OCI-M2 (cell line): ENCODE results near the gene KCNH5.

Experiments used
- DNase-seq: peaks from one replicate; lab custom pipeline; 2025; ENCODE audit not compliant: unreplicated experiment; lab: John Stamatoyannopoulos, UW

Gene KCNH5

DNA sequence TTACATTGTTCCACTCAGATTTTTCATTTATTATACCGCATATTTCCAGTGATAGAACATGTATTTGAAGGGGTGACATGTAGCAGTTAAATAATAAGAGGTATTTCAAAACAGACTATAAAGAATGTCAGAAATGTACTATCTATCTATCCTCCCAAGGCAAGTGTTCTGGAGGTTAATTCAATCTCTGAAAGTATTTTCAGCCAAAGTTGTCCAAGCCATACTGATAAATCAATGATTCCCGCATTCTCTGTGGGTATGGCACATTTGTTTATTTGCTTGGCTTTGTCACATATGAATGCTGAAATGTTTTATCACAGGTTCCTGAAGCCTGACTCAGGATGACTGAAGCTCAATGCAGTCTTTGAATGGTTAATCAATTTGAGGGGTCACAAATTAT is 35.8 kb downstream of the KCNH5 start:
- no peak for DNase-seq

DNA sequence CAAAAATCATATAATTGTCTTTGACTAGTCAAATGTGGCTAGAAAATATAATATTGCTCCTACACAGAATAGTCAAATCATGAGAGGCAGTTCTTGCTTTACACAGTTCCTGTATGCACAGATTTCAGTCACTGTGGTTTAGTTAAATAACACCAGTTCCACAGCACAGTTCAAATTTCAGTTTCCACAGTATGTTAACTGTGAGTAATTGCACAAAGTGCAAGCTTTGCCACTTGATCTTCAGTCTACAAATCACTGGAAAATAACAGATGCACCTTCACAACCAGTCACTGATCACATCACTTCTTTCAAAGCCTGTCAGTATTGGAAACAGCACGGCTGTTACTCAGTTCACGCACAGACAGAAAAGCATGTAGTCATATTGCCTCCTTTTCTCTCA is 38.7 kb downstream of the KCNH5 start:
- no peak for DNase-seq

DNA sequence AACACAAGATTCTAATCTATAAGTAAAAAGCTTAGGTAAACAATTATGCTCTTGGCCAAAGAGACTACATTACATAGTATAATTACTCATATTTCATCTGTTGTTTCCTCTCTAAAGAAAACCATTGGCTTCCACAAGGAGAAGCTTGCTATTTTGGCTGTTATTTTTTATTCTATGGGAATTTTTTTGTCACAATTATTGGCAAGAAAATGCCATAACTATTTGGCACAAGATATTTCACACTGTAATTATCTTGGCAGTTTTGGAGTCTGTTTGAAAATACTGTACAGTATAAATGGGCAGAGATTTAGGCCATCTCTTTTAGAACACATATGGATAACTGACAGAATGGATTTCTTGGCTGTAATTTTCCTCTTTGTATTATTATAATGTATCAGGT is 51.2 kb downstream of the KCNH5 start:
- DNase-seq, result no peak

DNA sequence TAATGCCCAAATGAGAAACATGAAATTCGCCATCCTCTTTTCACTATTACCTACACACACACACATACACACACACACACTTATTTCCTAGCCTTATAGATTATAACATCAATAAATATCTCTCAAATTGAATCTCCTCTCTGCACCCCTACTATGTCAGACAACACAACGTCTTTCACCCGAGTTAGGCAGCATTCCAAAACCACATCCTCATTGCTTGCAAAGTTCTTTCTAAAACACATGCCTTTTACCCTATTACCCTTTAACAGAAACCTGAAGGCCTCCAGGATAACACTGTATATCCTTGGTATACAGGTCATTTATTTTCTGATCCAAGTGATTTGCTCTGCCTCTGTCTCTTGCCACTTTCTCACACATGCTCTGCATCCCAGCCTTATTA is 56.3 kb downstream of the KCNH5 start:
- DNase-seq, result no peak

DNA sequence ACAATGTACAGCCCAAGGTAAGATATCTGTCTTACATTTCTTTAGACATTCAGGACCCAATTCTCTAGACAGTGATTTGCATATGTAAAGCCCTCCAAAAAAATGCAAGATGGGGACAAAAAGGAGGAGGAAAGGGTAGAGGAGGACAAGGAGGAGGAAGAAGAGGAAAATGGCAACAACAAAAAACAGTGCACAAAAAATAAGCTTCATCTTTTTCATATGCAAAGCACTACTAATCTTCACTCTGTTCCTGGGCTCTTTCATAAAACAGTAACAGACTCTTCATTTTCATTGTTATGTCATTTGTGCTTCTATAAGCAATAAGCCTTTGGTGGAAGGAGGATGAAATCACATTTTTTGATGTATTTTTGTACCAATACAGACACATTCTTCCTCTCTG is 61.4 kb downstream of the KCNH5 start:
- DNase-seq, result no peak

DNA sequence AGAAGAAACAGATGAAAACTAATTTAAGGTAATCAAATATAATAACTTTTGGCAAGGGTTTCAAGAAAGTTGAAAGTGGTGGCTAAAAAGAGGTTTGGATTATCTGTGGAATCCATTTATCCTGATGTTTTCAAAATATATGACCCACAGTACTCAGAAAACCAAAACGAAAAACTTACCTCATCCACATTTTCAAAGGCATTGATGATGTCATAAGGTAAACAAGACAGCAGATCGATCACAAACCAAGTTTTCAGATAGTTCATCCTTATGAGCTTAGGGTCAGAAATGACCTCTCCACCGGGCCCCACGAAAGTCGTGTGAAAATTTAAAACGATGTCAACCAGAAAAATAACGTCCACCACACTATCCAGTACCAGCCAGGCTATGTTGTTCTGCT is 64.6 kb downstream of the KCNH5 start:
- DNase-seq, result no peak

DNA sequence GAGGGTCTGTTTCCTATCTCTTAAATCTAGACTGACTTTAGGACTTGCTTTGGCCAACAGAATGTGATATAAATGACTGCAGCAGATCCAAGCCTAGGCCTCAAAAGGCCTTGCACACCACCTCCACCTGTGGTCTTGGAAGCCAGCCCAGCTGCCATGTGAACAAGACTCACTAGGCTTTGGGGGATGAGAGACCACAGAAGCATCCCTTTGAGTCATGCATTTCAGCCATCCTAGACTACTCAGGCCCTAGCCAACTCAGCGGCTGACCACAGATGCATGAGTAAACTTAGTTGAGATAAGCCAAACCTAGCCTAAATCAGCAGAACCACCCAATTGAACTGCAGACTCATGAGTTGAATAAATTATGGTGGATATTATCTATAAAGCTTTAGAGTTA is 87.7 kb downstream of the KCNH5 start:
- no peak for DNase-seq

DNA sequence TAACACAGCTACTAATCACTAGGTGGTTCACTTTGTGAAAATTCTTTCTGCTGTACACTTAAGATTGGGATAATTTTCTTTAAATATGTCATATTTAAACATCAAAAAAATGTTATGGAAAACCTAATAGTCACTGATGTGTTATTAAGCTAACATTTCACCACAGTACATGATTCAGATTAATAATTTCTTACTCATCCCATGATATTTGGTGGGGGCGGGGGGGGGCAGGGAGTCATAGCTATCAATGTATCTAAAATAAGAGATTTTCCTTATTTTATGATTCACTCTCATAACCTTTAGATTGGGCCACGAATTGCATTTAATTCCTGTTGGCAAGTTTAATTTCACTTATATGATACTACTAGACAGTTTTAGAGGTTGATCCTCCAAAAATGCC is 88.8 kb downstream of the KCNH5 start:
- no peak for DNase-seq

DNA sequence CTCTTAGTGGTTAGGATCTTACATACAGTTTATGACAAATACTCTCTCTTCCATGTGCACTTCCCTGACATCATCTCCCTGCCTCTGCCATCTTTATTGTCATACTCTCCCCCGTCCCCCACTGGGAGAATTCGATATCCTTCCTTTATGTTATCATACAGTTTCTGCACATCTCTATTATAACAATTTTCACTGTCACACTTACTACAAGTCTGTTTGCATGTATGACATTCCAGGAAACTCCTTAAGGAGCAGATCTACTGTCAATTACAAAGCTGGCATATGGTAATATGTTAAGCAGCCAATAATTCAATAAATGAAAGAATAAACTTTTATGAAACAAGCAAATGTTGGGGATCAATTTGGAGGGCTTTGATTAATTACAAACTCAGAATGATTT is 91.1 kb downstream of the KCNH5 start:
- no peak for DNase-seq

DNA sequence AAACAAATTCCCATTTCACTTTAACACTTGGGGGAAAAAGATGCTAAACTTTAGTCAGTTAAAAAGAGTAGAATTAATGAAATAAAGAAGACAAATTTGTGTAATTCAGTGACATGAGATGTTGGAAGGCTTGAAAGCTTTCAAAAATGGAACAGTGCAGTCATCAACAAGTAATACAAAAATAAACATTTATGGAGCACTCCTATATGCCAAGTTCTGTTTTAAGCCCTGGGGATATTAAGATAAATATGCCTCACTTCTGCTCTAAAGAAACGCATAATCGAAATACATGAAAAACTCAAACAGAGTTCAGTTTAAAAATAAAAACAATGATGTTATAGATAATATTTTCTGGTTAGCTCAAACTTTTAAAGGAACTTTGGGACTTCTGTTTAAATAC is 93.0 kb downstream of the KCNH5 start:
- DNase-seq, result no peak

DNA sequence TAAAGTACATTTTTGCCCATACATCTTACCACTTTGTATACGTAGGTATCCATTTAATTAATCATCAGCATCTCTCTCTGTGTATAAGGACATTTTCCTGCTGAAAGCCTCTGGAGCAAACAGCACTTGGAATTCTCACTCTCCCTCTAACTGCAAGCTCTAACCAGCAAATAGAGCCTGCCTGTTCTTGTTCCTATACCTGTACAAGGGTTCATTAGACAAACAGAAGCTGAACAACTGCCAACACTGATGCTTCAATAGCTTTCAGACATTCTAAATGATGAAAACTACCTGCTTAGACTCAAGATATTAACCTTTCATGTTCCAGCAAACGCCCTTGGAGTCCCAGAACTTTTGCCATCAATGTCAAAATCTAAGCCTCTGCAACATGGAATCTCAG is 98.0 kb downstream of the KCNH5 start:
- DNase-seq, result no peak

DNA sequence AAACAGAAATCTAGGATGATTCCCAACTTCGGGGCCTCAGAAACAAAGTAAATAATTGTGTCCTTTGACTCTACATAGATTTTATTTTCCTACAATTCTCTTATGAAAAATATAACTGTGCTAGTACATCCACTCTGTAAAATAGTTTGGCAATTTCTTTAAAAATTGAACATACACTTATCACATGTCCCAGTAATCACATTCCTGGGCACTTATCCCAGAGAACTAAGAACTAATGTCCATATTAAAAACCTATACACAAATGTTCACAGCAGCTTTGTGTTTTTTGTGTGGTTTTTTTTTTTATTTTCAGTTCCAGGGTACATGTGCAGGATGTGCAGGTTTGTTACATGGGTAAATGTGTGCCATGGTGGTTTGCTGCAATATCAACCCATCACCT is 99.0 kb downstream of the KCNH5 start:
- DNase-seq, result no peak

DNA sequence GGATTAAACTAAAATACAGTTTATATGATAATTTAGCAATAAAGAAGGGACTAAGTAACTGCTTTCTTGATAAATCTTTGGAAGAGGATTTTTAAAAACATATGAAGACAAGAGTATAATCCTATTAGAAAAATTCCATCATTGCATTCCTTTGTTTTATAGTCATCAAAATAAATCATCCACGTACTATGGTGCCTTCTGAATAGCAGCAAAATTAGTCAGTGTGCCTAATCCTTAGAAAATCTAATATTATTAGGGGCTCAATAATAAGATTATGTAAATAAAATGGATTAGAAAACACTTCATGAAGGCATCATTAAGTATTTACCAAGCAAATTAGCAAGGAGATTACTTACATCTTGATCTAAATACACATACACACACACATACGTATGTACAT is 102.1 kb downstream of the KCNH5 start:
- no peak for DNase-seq

DNA sequence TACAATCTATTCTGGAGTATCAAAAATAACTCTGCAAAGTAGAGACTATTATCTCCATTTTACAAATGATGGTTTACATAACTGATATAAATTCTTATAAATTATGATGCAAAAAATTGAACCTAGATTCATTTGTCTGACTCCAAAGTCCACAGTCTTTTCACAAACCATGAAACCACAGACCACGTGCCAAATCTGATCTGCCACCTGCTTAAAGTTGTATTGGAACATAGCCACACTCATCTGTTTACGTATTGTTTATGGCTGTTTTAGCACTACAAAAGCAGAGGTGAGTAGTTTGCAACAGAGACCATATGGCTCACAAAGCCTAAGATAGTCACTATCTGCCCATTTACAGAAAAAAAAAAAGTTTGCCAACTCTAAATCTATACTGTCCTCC is 105.3 kb downstream of the KCNH5 start:
- no peak for DNase-seq

DNA sequence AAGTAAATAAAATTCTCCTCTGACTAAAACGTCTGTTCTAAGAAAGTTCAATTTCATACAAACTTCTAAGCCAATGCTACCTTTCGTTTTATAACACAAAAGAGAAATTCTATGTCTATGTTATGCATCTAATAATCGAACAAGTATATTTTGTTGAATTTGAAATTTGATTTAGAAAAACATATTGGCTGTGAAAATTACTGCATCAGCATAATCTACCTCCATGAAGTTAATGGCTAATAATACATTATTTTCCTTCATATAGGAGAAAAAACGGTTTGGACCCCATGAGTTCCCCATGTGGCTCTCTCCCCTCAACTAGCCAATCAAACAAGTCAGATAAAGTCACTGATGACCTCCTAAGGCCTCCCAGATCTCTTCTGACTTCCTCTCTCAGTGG is 106.5 kb downstream of the KCNH5 start:
- DNase-seq, result no peak

DNA sequence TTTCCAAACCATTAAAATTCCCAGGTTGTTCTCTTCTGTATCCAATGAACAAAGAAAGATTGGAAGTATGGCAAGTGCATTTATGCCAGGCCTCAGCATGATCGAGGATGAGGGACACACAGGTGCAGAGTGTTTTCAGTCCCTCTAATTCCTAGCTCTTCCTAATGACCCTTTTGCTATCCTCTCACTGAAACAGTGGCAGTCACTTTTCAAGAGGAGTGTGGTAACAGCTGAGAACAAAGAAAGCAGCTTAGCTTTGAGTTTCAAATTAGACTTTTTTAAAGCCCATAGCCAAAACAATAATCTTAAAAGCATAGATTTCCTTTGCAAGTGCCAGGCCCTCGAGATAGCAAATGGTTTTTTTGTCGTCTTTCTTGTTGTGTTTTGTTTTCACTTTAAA is 110.8 kb downstream of the KCNH5 start:
- DNase-seq, result no peak

DNA sequence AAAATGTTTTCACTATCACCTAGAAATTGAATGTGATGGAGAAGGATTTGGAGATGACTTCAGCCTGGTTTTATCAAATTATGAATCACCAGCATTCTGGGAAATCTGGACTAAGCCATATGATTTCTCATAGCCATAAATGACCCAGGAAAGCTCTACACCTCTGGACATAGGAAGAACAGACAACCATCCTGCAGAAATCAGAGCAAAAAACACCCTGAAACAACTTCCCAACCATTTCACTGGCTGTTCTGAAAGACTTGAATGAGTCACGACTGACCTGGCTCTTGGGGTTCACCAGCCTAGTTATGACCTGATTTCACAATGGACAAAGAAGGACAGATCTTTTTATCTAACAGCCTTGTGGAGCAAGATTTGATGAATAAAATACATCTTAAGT is 123.8 kb downstream of the KCNH5 start:
- no peak for DNase-seq

DNA sequence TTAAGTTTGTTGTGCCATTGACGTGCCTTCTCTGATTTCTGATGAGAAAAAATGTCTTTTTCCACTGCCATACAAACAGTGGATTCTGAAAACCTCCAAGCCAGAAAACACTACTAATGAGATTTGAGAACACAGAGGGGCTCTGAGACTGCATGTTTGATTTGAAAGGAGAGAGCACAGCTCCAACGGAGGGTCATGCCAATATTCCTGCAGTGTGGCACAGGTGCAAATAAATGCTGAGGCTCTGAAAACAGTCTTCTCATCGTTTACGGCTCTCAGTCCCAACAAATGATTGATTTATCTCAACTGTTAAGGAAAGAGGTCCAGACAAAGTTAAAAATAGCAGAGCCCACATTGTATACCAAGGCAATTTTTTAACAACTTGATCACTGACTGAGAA is 128.7 kb downstream of the KCNH5 start:
- no peak for DNase-seq

DNA sequence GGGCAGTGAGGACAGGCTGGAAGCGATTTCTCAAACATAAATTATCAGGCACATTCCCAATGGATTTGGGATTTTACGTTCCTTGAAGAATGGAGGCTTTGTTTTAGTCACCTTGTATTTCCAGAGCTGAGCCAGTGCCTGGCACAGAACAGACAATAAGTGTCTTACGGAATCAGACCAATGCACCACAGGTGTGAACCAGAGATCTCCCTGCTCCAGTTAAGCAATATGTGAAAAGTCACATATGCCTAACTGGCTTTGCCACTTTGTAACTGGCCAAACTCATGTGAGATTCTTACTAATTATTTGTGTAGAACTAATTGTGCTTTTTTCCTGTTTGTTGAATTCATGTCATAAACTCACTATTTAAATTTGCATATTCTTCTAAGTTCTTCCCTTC is 130.4 kb downstream of the KCNH5 start:
- DNase-seq, result no peak

DNA sequence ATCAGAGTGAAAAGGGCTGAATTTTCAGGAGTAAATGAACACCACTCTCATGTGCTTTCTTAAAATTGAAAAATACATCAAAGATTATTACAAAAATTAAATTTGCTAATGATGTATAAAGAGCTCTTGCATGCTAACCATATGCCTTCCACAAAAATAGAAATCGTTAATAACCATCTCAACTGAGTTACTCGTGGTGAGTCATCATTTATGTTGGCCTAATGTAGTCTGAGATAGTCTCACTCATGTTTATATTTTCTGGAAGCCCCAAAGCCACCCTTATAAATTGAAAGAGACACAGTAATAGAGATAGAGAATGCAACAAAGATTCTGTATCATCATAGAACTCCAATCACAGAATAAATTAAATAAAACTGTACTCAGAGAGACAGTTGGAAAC is 131.2 kb downstream of the KCNH5 start:
- no peak for DNase-seq

DNA sequence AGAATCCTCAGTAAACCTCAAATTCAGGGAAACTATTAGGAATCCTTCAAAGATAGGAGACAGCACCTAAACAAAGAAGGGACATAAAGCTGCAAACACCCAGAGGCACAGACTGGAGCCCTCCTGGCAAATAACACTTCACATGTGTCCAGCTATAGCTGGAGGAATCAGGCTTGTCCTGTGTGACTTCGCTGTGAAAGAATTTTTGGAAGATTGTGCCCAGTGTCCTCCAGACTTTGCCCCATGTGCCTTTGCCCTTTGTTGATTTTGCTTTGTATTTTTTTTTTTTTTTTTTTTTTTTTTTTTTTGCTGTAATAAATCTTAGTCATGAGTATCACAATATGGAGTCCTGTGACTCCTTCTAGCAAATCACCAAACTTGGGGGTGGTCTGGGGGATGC is 136.8 kb downstream of the KCNH5 start:
- no peak for DNase-seq

DNA sequence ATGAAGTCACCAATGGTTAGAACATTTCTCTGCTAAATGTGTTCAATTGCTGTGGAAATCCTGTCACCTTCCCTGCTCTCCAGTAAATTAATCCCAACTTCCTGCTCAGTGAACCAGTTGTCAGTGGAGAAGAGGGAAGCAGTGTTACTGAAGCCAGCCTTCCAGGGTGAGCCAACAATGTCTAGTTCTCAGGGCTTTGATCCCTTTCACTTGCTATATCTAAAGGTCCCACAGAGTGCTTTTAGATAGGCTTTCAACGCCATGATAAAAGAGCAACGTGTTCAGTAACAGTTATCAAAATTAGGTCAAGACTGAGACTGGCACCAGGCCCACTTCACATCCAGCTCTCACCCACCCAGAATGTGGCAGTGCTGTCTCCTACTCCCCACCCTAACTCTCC is 139.7 kb downstream of the KCNH5 start:
- no peak for DNase-seq

DNA sequence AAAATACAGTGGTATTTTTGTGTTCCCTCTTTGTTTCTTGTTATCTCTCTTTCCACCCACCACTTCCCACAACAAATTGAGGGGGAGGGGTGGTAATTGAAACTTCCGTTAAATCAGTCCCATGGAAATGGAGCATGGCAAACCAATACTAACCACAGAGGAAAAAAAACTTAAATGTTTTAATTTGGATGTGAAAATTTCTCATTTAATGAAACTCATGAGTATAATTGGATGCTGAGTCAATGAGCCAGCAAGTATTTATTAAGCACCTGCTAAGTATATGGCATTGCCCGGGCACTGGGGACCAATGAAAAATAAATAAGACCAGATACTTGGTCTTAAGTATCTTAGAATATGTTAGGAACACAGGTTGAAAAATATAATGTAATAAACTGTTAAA is 147.5 kb downstream of the KCNH5 start:
- DNase-seq, result no peak

DNA sequence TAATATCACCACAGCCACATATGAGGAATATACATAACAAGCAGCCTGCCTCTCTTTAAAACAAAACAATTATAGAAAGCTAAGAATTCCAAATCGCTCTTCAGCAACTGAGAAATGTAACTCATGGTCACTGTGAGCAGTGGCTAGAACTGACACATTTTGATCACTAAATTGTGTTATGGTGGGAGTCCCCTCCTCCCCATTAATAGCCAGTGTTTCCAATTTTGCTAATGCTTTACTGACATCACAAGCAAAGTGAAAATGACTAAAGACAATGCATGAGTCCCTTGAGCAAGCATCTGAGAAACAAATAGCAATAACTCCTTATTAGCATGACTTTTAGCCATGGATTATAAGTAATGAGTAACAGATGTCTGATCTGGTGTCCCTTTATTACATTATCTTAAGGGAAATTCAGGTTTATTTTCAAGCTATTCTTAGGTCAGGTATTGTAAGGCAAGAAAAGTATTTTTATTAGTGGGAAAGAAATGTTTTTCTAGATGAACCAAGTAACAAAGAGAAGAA is 148.3 kb downstream of the KCNH5 start:
- DNase-seq, result no peak
